Right atrium auricular region (tissue), 2 donors: Measurements from ENCODE around the gene PPFIA4. TPM values are rescaled to one million over a fixed set of nuclear protein-coding genes. Genes with fewer than 3 reads are reported as not detected.

ENCODE experiments used
- DNase-seq: peaks from one replicate; pipeline ENCODE4 v3.0.0-alpha.2; 2019; ENCODE audit warnings: low spot score
- H3K27ac ChIP-seq, 2 donors: fragments of 200-600 bp; sonication (generic); 1 replicate in 1 of 2; 2 replicates in 1 of 2; pipeline ENCODE4 v1.5.1; 2016 to 2019
- H3K27me3 ChIP-seq, 2 donors: fragments of 200-600 bp; sonication (generic); one replicate each; pipeline versions ENCODE4 v1.5.1 to v1.6.0; 2017 to 2019
- H3K36me3 ChIP-seq: fragments of 200-600 bp; sonication (generic); one replicate; pipeline ENCODE4 v1.5.1; 2016
- H3K4me1 ChIP-seq, 2 donors: fragments of 200-600 bp; sonication (generic); one replicate each; pipeline versions ENCODE4 v1.5.1 to v1.6.0; 2017 to 2019
- H3K4me3 ChIP-seq, 2 donors: fragments of 200-600 bp; sonication (generic); 1 replicate in 1 of 2; 2 replicates in 1 of 2; pipeline ENCODE4 v1.5.1; 2017 to 2019; ENCODE audit warnings: mild to moderate bottlenecking in 1 of 2, moderate library complexity in 1 of 2
- H3K9me3 ChIP-seq, 2 donors: fragments of 200-600 bp; sonication (generic); one replicate each; pipeline ENCODE4 v1.5.1; 2019
- total RNA-seq, 2 donors: library from RNA; depleted of rRNA; stranded (reverse); fragments of >200 nt; gene quantifications; one replicate each; pipeline ENCODE4 v1.1.0, GENCODE V29; 2016
- TF ChIP-seq, protein P1 (sequence below), 2 donors: fragments of 200-600 bp; sonication (generic); IDR thresholded peaks; one replicate each; pipeline ENCODE4 v1.5.1; 2019; ENCODE audit warnings: antibody characterized with exemption in 2 of 2

PPFIA4 gene
- total RNA-seq, 2 donors from 2014 or later = 16.3 to 19.2 TPM

DNA sequence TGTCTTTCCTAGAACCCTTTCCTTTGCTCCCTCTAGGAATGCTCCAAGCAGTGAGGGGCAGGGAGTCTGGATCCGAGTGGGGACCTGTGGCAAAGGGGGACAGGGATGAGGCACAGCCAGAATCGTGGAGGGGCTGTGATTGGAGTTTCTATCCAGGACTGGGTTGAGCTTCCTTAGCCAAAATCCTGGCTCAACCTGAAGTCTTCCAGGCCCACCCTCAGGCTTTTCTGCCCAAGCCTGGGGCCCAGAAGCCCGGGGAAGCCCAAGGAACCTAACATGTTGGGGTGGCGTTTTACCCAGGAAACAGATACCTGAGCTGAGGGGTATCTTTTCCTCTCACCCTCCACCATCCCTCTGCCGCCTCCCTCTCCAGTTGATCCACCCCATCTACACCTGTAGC is 54.2 kb downstream of the PPFIA4 start:
- Histone ChIP-seq H3K9me3 (no peaks in the 10 kb centered on the region), H3K27me3 (no peaks in the 10 kb centered on the region), H3K27ac (no peak overlapping the region), H3K4me3 (no peak overlapping the region), H3K4me1 (peaks cover 0 to 10% of the 10 kb centered on the region in 2 donors), H3K36me3 (no peaks in the 10 kb centered on the region)
- TF ChIP-seq, protein P1, sequence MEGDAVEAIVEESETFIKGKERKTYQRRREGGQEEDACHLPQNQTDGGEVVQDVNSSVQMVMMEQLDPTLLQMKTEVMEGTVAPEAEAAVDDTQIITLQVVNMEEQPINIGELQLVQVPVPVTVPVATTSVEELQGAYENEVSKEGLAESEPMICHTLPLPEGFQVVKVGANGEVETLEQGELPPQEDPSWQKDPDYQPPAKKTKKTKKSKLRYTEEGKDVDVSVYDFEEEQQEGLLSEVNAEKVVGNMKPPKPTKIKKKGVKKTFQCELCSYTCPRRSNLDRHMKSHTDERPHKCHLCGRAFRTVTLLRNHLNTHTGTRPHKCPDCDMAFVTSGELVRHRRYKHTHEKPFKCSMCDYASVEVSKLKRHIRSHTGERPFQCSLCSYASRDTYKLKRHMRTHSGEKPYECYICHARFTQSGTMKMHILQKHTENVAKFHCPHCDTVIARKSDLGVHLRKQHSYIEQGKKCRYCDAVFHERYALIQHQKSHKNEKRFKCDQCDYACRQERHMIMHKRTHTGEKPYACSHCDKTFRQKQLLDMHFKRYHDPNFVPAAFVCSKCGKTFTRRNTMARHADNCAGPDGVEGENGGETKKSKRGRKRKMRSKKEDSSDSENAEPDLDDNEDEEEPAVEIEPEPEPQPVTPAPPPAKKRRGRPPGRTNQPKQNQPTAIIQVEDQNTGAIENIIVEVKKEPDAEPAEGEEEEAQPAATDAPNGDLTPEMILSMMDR (IDR thresholded peaks at IDR 0.05) = no peak
- DNase-seq = no peak

DNA sequence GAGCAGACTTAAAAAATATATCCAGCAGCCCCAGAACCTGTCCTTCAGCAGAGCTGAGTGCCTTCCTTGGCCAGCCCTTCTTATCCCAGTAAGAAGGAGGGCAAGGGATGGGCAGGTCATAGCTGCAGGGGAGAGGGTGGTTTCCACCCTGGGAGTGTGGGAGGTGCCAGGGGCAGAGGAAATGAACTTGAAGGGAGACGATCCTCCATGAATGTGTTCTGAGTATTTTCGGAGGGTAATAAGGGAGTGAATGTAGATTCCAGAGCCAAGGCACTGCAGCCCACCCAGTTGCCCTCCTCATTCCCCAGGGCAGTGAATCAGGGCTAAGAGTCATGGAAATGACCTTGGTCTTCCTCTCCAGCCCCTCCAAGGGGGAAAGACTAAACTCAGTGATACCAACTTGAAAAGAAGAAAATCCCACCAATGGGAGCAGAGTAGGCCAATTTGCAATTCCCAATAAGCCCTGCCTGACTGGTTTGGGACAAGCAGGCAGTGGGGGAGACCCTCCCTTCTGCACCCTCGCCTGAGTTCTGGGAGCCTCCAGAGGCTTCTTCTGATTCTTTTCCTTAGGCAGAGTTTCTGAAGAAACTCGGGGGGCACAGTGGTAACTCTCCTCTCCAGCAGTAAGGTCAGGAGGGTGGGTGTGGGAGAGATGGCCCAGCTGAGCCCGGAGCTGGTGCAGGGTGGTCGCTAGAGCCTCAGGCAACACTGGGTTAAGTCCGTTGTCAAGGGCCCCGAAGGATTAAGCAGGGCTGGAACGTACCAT is 55.4 kb downstream of the PPFIA4 start:
- TF ChIP-seq, protein P1 (IDR thresholded peaks at IDR 0.05) = no peak
- Histone ChIP-seq H3K36me3 (no peaks in the 10 kb centered on the region), H3K4me1 (peaks cover 0 to 9% of the 10 kb centered on the region in 2 donors), H3K27me3 (no peaks in the 10 kb centered on the region), H3K27ac (no peak overlapping the region), H3K4me3 (no peak overlapping the region), H3K9me3 (no peaks in the 10 kb centered on the region)
- no peak for DNase-seq

DNA sequence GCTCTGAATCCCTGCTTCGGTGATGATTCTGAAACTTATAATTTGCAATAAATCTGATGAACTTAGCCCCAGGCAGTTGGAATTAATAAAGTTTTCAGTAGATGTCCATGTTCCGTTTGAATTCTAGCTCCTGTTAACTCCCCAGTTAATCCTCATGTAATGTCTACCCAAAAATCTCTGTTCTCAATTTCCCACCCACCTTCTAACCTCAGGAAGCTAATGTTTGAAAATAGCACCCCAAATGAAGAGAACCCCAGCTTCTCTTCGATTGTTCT is 55.9 kb downstream of the PPFIA4 start:
- Histone ChIP-seq H3K36me3 (no peaks in the 10 kb centered on the region), H3K27me3 (no peaks in the 10 kb centered on the region), H3K4me1 (peaks cover 0 to 9% of the 10 kb centered on the region in 2 donors), H3K27ac (no peak overlapping the region), H3K9me3 (no peaks in the 10 kb centered on the region), H3K4me3 (no peak overlapping the region)
- no peak for DNase-seq
- TF ChIP-seq, protein P1 (IDR thresholded peaks at IDR 0.05) = no peak

DNA sequence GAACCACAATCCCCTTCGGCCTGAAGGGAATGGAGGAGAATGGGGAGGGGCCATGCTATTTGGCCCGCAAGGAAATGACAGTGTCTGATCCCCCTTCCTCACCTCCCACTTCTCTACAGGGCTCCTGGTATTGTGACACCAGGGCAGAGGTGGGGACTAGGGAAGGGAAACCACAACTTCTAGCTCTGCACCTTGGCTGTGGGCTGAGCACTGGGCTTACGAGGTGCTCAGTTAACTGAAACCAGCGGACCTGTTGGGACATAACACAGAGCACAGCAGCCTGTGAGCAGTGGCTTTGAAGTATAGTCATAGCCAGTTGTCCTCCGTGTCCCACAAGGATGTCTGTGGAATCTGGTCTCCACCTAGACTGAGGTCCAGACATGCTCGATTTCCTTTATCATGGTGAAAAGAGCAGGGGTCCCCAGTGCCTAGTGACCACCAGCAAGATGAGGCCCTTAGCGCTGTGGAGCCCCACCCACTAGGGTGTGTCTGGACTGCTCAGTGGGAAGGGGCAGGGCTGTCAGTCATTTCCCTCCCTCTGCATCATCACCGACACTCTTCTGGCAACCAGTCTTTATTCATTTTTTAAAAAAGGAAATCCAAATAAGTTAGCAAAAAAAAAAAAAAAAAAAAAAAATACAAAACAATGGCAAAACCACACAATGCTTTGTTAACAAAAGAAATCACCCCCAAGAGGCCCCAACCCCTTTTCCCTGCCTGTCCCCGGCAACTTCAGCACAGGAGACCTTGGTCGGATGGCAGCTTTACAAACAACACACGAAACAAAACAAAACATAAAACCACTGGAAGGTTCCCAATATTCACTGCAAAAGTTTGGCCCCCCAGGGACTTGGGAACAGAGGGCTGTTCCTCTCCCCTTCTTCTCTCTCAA is 56.5 kb downstream of the PPFIA4 start:
- Histone ChIP-seq H3K4me1 (peaks cover 0 to 9% of the 10 kb centered on the region in 2 donors), H3K9me3 (no peaks in the 10 kb centered on the region), H3K4me3 (no peak overlapping the region), H3K36me3 (no peaks in the 10 kb centered on the region), H3K27me3 (no peaks in the 10 kb centered on the region), H3K27ac (no peak overlapping the region)
- DNase-seq = no peak
- TF ChIP-seq, protein P1 (IDR thresholded peaks at IDR 0.05) = no peak

DNA sequence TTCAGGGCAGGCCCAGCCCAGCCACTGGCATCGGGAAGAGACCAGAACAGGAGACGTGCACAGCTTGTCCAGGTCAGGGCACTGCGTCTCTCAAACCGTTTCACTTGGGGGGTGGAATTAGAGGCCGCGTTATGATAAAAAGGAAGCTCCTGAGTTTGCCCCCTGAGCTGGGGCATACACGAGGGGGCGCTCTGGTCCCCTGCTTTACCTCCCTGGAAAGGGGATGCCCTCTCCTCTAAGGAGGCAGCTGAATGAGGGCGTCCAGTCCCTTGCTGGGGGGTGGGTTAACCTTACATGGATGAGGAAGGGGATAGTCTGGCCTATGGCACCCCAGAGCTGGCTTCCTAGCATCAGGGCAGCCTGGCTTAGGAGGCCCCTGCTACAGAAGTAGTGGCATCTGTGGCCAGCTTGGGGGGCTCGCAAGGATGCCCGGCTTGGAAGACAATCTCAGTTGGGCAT is 57.2 kb downstream of the PPFIA4 start:
- Histone ChIP-seq H3K36me3 (no peaks in the 10 kb centered on the region), H3K9me3 (no peaks in the 10 kb centered on the region), H3K4me3 (no peak overlapping the region), H3K4me1 (peaks cover 0 to 9% of the 10 kb centered on the region in 2 donors), H3K27ac (no peak overlapping the region), H3K27me3 (no peaks in the 10 kb centered on the region)
- no peak for DNase-seq
- TF ChIP-seq, protein P1 (IDR thresholded peaks at IDR 0.05) = no peak
